H1 (cell line): ENCODE data around the gene GLB1L2. TPM values are rescaled to one million over a fixed set of nuclear protein-coding genes. Genes with fewer than 3 reads are reported as not detected.

Experiments used
- CTCF ChIA-PET: fragments of 300-600 bp; sonication (Branson Sonifier 250); formaldehyde crosslinking; loops from one replicate; lab custom pipeline; 2021; ENCODE audit not compliant: partially characterized antibody; lab: Charles Lee
- POLR2A ChIA-PET: fragments of 300-600 bp; sonication (Branson Sonifier 250); formaldehyde crosslinking; loops from one replicate; lab custom pipeline; 2021; ENCODE audit warnings: inconsistent platforms; ENCODE audit not compliant: partially characterized antibody; lab: Charles Lee
- DNase-seq, 2 experiments: peaks; one replicate each; pipeline versions ENCODE4 v3.0.0 to v3.0.0-alpha.2; 2010 to 2022; ENCODE audit warnings: low spot score in 2 of 2, low read depth in 1 of 2, mixed read lengths in 1 of 2
- FAIRE-seq: peaks from 2 replicates; lab custom pipeline; 2011; peaks lifted over from hg19 to GRCh38; lab: Jason Lieb, UNC
- H2AFZ ChIP-seq: 2 replicates; pipeline ENCODE4 v1.8.1; 2012; ENCODE audit warnings: low read length, inconsistent platforms
- H2AK5ac ChIP-seq: 2 replicates; pipeline ENCODE4 v1.6.1; 2013; ENCODE audit warnings: low read depth, low read length
- H2BK120ac ChIP-seq: replicated peaks from 2 replicates; pipeline ENCODE3; 2013; ENCODE audit warnings: low read depth, low read length, inconsistent platforms
- H2BK12ac ChIP-seq: 2 replicates; pipeline ENCODE4 v1.6.1; 2013; ENCODE audit warnings: low read depth, low read length
- H2BK15ac ChIP-seq: 2 replicates; pipeline ENCODE4 v1.6.1; 2013; ENCODE audit warnings: low read length
- H2BK20ac ChIP-seq: 2 replicates; pipeline ENCODE4 v1.6.1; 2013; ENCODE audit warnings: low read length
- H2BK5ac ChIP-seq: 2 replicates; pipeline ENCODE4 v1.6.1; 2013; ENCODE audit warnings: low read depth, low read length
- H3K14ac ChIP-seq: 2 replicates; pipeline ENCODE4 v1.6.1; 2013; ENCODE audit warnings: inconsistent platforms; ENCODE audit not compliant: insufficient read length
- H3K18ac ChIP-seq: 2 replicates; pipeline ENCODE4 v1.6.1; 2013; ENCODE audit warnings: low read length; ENCODE audit errors: extremely low read depth
- H3K23ac ChIP-seq: 2 replicates; pipeline ENCODE4 v1.6.1; 2013; ENCODE audit warnings: inconsistent platforms; ENCODE audit not compliant: insufficient read length
- H3K23me2 ChIP-seq: 2 replicates; pipeline ENCODE4 v1.6.1; 2013; ENCODE audit warnings: low read depth, low read length
- H3K27ac ChIP-seq: 2 replicates; pipeline ENCODE4 v1.6.1; 2011; ENCODE audit warnings: low read depth, low read length, inconsistent platforms
- H3K27me3 ChIP-seq, 4 experiments: replicated peaks in 1 of 4; 1 replicate in 1 of 4; 2 replicates in 3 of 4; pipeline versions ENCODE4 v1.6.1 to v1.8.1; 2011 to 2013; ENCODE audit warnings: low read length in 3 of 4, mild to moderate bottlenecking in 3 of 4, inconsistent platforms in 2 of 4, mixed read lengths in 2 of 4, moderate library complexity in 1 of 4; ENCODE audit not compliant: control insufficient read depth in 3 of 4, insufficient read depth in 3 of 4; ENCODE audit errors: extremely low read depth in 1 of 4
- H3K36me3 ChIP-seq, 4 experiments: 2 replicates each; pipeline versions ENCODE4 v1.6.1 to v1.8.1; 2011 to 2013; ENCODE audit warnings: mild to moderate bottlenecking in 4 of 4, low read length in 3 of 4, moderate library complexity in 2 of 4, control low read depth in 1 of 4, inconsistent platforms in 1 of 4; ENCODE audit not compliant: insufficient read depth in 4 of 4, control insufficient read depth in 2 of 4
- H3K4ac ChIP-seq: replicated peaks from 2 replicates; pipeline ENCODE3; 2013; ENCODE audit warnings: low read length, low read depth, mixed read lengths, inconsistent platforms; ENCODE audit not compliant: insufficient read length
- H3K4me1 ChIP-seq, 4 experiments: replicated peaks in 1 of 4; 1 replicate in 1 of 4; 2 replicates in 3 of 4; pipeline versions ENCODE4 v1.6.1 to v1.8.1; 2011 to 2013; ENCODE audit warnings: low read length in 3 of 4, inconsistent platforms in 2 of 4, mixed read lengths in 1 of 4; ENCODE audit not compliant: insufficient read depth in 4 of 4, control insufficient read depth in 3 of 4
- H3K4me2 ChIP-seq, 2 experiments: 2 replicates each; pipeline versions ENCODE4 v1.6.1 to v1.8.1; 2011 to 2013; ENCODE audit warnings: low read depth in 2 of 2, low read length in 2 of 2, control low read depth in 1 of 2, inconsistent platforms in 1 of 2, mild to moderate bottlenecking in 1 of 2; ENCODE audit not compliant: insufficient read depth in 1 of 2
- H3K4me3 ChIP-seq, 4 experiments: fragments of 200-600, 300-600 bp in 1 of 4; sonication (generic), shearing (Covaris generic), sonication (Bioruptor Twin) in 1 of 4; 2 replicates each; pipeline versions ENCODE4 v1.5.1 to v1.8.1; 2011 to 2016; ENCODE audit warnings: low read length in 4 of 4, low read depth in 3 of 4, control low read depth in 2 of 4, inconsistent platforms in 2 of 4, mild to moderate bottlenecking in 2 of 4, mixed read lengths in 1 of 4, moderate library complexity in 1 of 4; ENCODE audit not compliant: insufficient read depth in 2 of 4; ENCODE audit errors: extremely low read depth in 1 of 4
- H3K56ac ChIP-seq: replicated peaks from 2 replicates; pipeline ENCODE3; 2013; ENCODE audit warnings: low read depth, mild to moderate bottlenecking, mixed read lengths, low read length, inconsistent platforms; ENCODE audit not compliant: insufficient read length
- H3K79me1 ChIP-seq: 2 replicates; pipeline ENCODE4 v1.6.1; 2013; ENCODE audit warnings: low read depth, low read length, control low read depth
- H3K79me2 ChIP-seq, 2 experiments: 2 replicates each; pipeline versions ENCODE4 v1.6.1 to v1.8.1; 2012 to 2013; ENCODE audit warnings: low read length in 2 of 2, mild to moderate bottlenecking in 2 of 2, inconsistent platforms in 1 of 2; ENCODE audit not compliant: insufficient read depth in 2 of 2, control insufficient read depth in 1 of 2
- H3K9ac ChIP-seq, 4 experiments: replicated peaks in 1 of 4; 1 replicate in 1 of 4; 2 replicates in 3 of 4; pipeline versions ENCODE4 v1.6.1 to v1.8.1; 2011 to 2013; ENCODE audit warnings: low read depth in 3 of 4, low read length in 3 of 4, control low read depth in 2 of 4, mild to moderate bottlenecking in 2 of 4, moderate library complexity in 2 of 4, inconsistent platforms in 1 of 4; ENCODE audit errors: extremely low read depth in 1 of 4
- H3K9me3 ChIP-seq, 2 experiments: 2 replicates each; pipeline versions ENCODE4 v1.6.1 to v1.8.1; 2012 to 2013; ENCODE audit warnings: mild to moderate bottlenecking in 2 of 2, moderate library complexity in 2 of 2, control low read depth in 1 of 2, inconsistent platforms in 1 of 2, low read depth in 1 of 2, low read length in 1 of 2, mixed read lengths in 1 of 2; ENCODE audit not compliant: insufficient read depth in 2 of 2
- H4K20me1 ChIP-seq, 2 experiments: replicated peaks in 1 of 2; 2 replicates each; pipeline versions ENCODE3 to v1.8.1; 2011 to 2013; ENCODE audit warnings: inconsistent platforms in 2 of 2, low read length in 2 of 2, mild to moderate bottlenecking in 1 of 2; ENCODE audit not compliant: insufficient read depth in 2 of 2, control insufficient read depth in 1 of 2
- H4K5ac ChIP-seq: 2 replicates; pipeline ENCODE4 v1.6.1; 2013; ENCODE audit warnings: low read length, low read depth, mixed read lengths, inconsistent platforms; ENCODE audit not compliant: insufficient read length
- H4K8ac ChIP-seq: 2 replicates; pipeline ENCODE4 v1.8.0; 2013; ENCODE audit warnings: mild to moderate bottlenecking, moderate library complexity, low read length, inconsistent platforms; ENCODE audit not compliant: insufficient read depth; ENCODE audit errors: extremely low read depth
- H4K91ac ChIP-seq: replicated peaks from 2 replicates; pipeline ENCODE3; 2013; ENCODE audit warnings: low read length, mixed read lengths, inconsistent platforms; ENCODE audit not compliant: insufficient read length
- KDM4A ChIP-seq: IDR thresholded peaks from one replicate; pipeline ENCODE4 v1.7.1; 2012; ENCODE audit warnings: low read depth, mild to moderate bottlenecking, moderate library complexity, low read length, inconsistent platforms; ENCODE audit not compliant: severe bottlenecking
- KDM5A ChIP-seq: fragments of 200-600 bp; IDR thresholded peaks from 2 replicates; pipeline ENCODE4 v1.7.1; 2012; ENCODE audit warnings: mild to moderate bottlenecking, low read length, inconsistent platforms, mixed read lengths
- WGBS, 2 experiments: shearing (Covaris generic) in 1 of 2; methylation state at CpG; one replicate each; pipeline versions ENCODE4 v1.1.6 to v1.1.7; 2013 to 2015; ENCODE audit warnings: low lambda C conversion rate in 2 of 2, mixed read lengths in 2 of 2, inconsistent platforms in 1 of 2, low coverage in 1 of 2, missing lambda C conversion rate in 1 of 2; ENCODE audit not compliant: insufficient replicate concordance in 2 of 2, insufficient coverage in 1 of 2, insufficient read length in 1 of 2; ENCODE audit errors: extremely low coverage in 1 of 2, missing lambda C conversion rate in 1 of 2; 5-methylcytosine and 5-hydroxymethylcytosine counted together
- polyA plus RNA-seq, 7 experiments: library from polyadenylated mRNA; depleted of rRNA in 3 of 7; stranded (reverse) in 5 of 7; unstranded in 2 of 7; fragments of >200 nt in 5 of 7; fragments of 200-250 nt in 2 of 7; gene quantifications; 1 replicate in 5 of 7; 2 replicates in 1 of 7; 4 replicates in 1 of 7; pipeline versions ENCODE4 v1.2.1 to v1.2.3, GENCODE V29; 2011 to 2013; ENCODE audit warnings: missing spikeins in 2 of 7, mixed read lengths in 2 of 7
- total RNA-seq: library from RNA; stranded (reverse); fragmentation: NEBNext Ultra II Directional; extraction: Animal tissue kit (Norgen Biotek cat#: 25700); gene quantifications from 2 replicates; pipeline ENCODE4 v1.2.1, GENCODE V29; 2021

The GLB1L2 gene
- total and polyA plus RNA-seq, 2 of the 8 experiments (the other 6 are each of a cell fraction or from before 2014, with no cell fraction given) = 4.4 to 7.9 TPM

GRCh38 chr11:134363592-134363991 lies 31.8 kb downstream of the GLB1L2 start:
- Histone ChIP-seq H2BK120ac (no peak overlapping the region), H3K9me3 (no peaks in the 10 kb centered on the region; a peak in 1 of 4 replicates), H3K18ac (no peak overlapping the region), H3K27ac (no peak overlapping the region), H4K20me1 (no peaks in the 10 kb centered on the region), H3K9ac (no peak overlapping the region), H2BK20ac (no peak overlapping the region), H3K14ac (no peak overlapping the region), H3K4ac (no peak overlapping the region), H3K36me3 (no peaks in the 10 kb centered on the region), H2AK5ac (no peak overlapping the region), H3K79me2 (no peaks in the 10 kb centered on the region), H3K27me3 (peaks cover 0 to 15% (median 5%) of the 10 kb centered on the region in 4 experiments; a peak in 6 of 7 replicates), H3K4me2 (no peak overlapping the region), H3K4me1 (no peaks in the 10 kb centered on the region; a peak in 1 of 7 replicates), H3K4me3 (no peak overlapping the region), H2AFZ (no peak overlapping the region), H3K23me2 (no peaks in the 10 kb centered on the region), H3K23ac (no peak overlapping the region), H2BK5ac (no peak overlapping the region), H4K5ac (no peak overlapping the region), H3K56ac (no peak overlapping the region), H2BK15ac (no peak overlapping the region), H3K79me1 (no peaks in the 10 kb centered on the region), H4K8ac (no peak overlapping the region), H4K91ac (no peak overlapping the region), H2BK12ac (no peak overlapping the region)
- 92% methylated on average over 7 of the region's 7 CpGs; no CpG with 5 or more reads in 1 of the 2 experiments for WGBS, 2 experiments
- FAIRE-seq (no peak), DNase-seq (no peak)
- POLR2A ChIA-PET = interaction anchor here (1.4 kb wide), 1 partner anchor 221 kb away, joined by 3 read pairs; no protein-coding TSS in a partner anchor
- CTCF ChIA-PET = interaction anchor here (1.0 to 1.1 kb wide), 2 partner anchors 84 to 86 kb away, joined by 3 read pairs; no protein-coding TSS in a partner anchor
- TF ChIP-seq KDM4A (no peak), KDM5A (no peak)
